DOHH2 (cell line): Measurements from ENCODE around the gene HAL.

ENCODE experiments used
- EZH2phosphoT487 ChIP-seq: fragments of 200-600 bp; sonication (generic); IDR thresholded peaks from 2 replicates; pipeline ENCODE4 v1.6.1; 2017; ENCODE audit warnings: borderline replicate concordance, mild to moderate bottlenecking, antibody characterized with exemption, low read length, moderate library complexity, mixed read lengths
- TF ChIP-seq, protein P1 (sequence below): fragments of 200-600 bp; sonication (generic); IDR thresholded peaks from one replicate; pipeline ENCODE4 v1.5.1; 2014; ENCODE audit warnings: antibody characterized with exemption, mild to moderate bottlenecking, low read depth, low read length; ENCODE audit not compliant: poor library complexity, severe bottlenecking

DNA sequence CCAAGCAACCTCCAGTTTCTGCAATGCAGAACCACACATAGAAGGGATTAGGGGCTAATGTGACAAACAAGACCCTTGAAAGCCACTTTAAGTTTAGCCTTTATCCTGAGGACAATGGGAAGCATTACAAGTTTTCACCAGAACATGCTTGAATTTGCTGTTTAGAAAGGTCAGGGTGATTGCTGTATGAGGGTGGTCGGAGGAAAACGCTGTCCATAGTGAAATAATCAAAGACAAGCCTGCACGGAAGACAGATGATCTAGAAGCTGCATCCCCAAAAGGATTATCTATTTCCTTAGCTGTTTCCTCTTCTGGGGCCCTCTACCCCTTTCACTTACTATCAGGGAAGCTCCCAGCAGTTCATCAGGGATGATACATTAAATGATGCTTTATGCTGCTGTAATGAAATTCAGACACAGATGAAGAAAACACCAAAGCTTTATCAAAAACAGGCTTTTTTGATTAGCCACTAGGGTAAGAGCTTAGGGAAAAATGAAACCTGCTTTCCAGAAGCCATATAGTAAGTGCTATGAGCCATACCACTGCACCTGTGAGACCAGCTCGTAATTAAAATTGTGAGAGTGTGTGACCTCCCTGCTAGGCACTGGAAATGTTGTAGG, 6.5 kb downstream of the HAL start:
- TF ChIP-seq, protein P1, sequence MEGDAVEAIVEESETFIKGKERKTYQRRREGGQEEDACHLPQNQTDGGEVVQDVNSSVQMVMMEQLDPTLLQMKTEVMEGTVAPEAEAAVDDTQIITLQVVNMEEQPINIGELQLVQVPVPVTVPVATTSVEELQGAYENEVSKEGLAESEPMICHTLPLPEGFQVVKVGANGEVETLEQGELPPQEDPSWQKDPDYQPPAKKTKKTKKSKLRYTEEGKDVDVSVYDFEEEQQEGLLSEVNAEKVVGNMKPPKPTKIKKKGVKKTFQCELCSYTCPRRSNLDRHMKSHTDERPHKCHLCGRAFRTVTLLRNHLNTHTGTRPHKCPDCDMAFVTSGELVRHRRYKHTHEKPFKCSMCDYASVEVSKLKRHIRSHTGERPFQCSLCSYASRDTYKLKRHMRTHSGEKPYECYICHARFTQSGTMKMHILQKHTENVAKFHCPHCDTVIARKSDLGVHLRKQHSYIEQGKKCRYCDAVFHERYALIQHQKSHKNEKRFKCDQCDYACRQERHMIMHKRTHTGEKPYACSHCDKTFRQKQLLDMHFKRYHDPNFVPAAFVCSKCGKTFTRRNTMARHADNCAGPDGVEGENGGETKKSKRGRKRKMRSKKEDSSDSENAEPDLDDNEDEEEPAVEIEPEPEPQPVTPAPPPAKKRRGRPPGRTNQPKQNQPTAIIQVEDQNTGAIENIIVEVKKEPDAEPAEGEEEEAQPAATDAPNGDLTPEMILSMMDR, result no peak
- TF ChIP-seq EZH2phosphoT487, result no peak
